SK-N-SH treated with all-trans-retinoic acid at 6 μM for 48 hours (cell line): ENCODE results near the gene DRC1.

Experiments
- ATAC-seq: fragments of 200-7000 bp; cut with Tn5 transposase; 3 replicates; pipeline ENCODE4 v1.9.1; 2020; ENCODE audit warnings: mild to moderate bottlenecking, moderate library complexity
- ARNTL ChIP-seq: fragments of 450-650 bp; formaldehyde crosslinking; IDR thresholded peaks from 2 replicates; pipeline ENCODE4 v1.5.0; 2020; ENCODE audit warnings: low read depth, mild to moderate bottlenecking, moderate library complexity, borderline replicate concordance
- BACH2 ChIP-seq: fragments of 250-450 bp; sonication (Bioruptor Pico); IDR thresholded peaks from 2 replicates; pipeline ENCODE4 v1.9.0; 2021; ENCODE audit warnings: mild to moderate bottlenecking, borderline replicate concordance
- CREB5 ChIP-seq: fragments of 250-450 bp; sonication (Bioruptor Pico); IDR thresholded peaks from 2 replicates; pipeline ENCODE4 v1.5.1; 2020; ENCODE audit warnings: low read depth, mild to moderate bottlenecking, moderate library complexity
- CSDC2 ChIP-seq: fragments of 250-450 bp; sonication (Bioruptor Pico); IDR thresholded peaks from 2 replicates; pipeline ENCODE4 v1.5.0; 2020; ENCODE audit warnings: mild to moderate bottlenecking, moderate library complexity
- CSRNP3 ChIP-seq: fragments of 250-450 bp; sonication (Bioruptor Pico); IDR thresholded peaks from 2 replicates; pipeline ENCODE4 v1.5.1; 2021; ENCODE audit warnings: mild to moderate bottlenecking, moderate library complexity
- ESRRG ChIP-seq: fragments of 250-450 bp; sonication (Bioruptor Pico); IDR thresholded peaks from 2 replicates; pipeline ENCODE4 v1.6.1; 2021; ENCODE audit warnings: mild to moderate bottlenecking
- GLIS3 ChIP-seq: fragments of 250-450 bp; sonication (Bioruptor Pico); IDR thresholded peaks from 2 replicates; pipeline ENCODE4 v1.5.0; 2020; ENCODE audit warnings: mild to moderate bottlenecking, moderate library complexity
- ISL1 ChIP-seq: fragments of 250-450 bp; sonication (Bioruptor Pico); IDR thresholded peaks from 2 replicates; pipeline ENCODE4 v2.1.2; 2022; ENCODE audit warnings: mild to moderate bottlenecking, moderate library complexity
- OSR1 ChIP-seq: fragments of 250-450 bp; sonication (Bioruptor Pico); IDR thresholded peaks from 2 replicates; pipeline ENCODE4 v1.8.0; 2022; ENCODE audit warnings: moderate library complexity, mild to moderate bottlenecking, inconsistent platforms
- PATZ1 ChIP-seq: fragments of 250-450 bp; sonication (Bioruptor Pico); IDR thresholded peaks from 2 replicates; pipeline ENCODE4 v1.8.0; 2020; ENCODE audit warnings: mild to moderate bottlenecking, moderate library complexity, borderline replicate concordance
- POU6F1 ChIP-seq: fragments of 250-450 bp; sonication (Bioruptor Pico); IDR thresholded peaks from 2 replicates; pipeline ENCODE4 v1.8.0; 2021; ENCODE audit warnings: low read depth, mild to moderate bottlenecking, moderate library complexity, borderline replicate concordance
- PPARA ChIP-seq: fragments of 250-450 bp; sonication (Bioruptor Pico); IDR thresholded peaks from 2 replicates; pipeline ENCODE4 v1.5.0; 2020; ENCODE audit warnings: mild to moderate bottlenecking, borderline replicate concordance
- RARB ChIP-seq: fragments of 250-450 bp; sonication (Bioruptor Pico); IDR thresholded peaks from 2 replicates; pipeline ENCODE4 v1.8.0; 2021; ENCODE audit warnings: mild to moderate bottlenecking, moderate library complexity
- SNAI2 ChIP-seq: fragments of 250-450 bp; sonication (Bioruptor Pico); IDR thresholded peaks from 2 replicates; pipeline ENCODE4 v1.5.0; 2020; ENCODE audit warnings: mild to moderate bottlenecking, moderate library complexity
- TCF4 ChIP-seq: fragments of 250-450 bp; sonication (Bioruptor Pico); IDR thresholded peaks from 2 replicates; pipeline ENCODE4 v1.8.0; 2021; ENCODE audit warnings: mild to moderate bottlenecking, moderate library complexity, borderline replicate concordance
- TOX ChIP-seq: fragments of 250-450 bp; sonication (Bioruptor Pico); IDR thresholded peaks from 2 replicates; pipeline ENCODE4 v1.8.0; 2021; ENCODE audit warnings: mild to moderate bottlenecking, moderate library complexity, borderline replicate concordance
- TSHZ2 ChIP-seq: fragments of 250-450 bp; sonication (Bioruptor Pico); IDR thresholded peaks from 2 replicates; pipeline ENCODE4 v1.5.0; 2020; ENCODE audit warnings: mild to moderate bottlenecking, moderate library complexity
- ZC3H10 ChIP-seq: fragments of 250-450 bp; sonication (Bioruptor Pico); IDR thresholded peaks from 2 replicates; pipeline ENCODE4 v1.5.1; 2021; ENCODE audit warnings: mild to moderate bottlenecking, moderate library complexity
- ZFP3 ChIP-seq: fragments of 250-450 bp; sonication (Bioruptor Pico); IDR thresholded peaks from 2 replicates; pipeline ENCODE4 v1.5.0; 2020; ENCODE audit warnings: mild to moderate bottlenecking, moderate library complexity
- ZFP30 ChIP-seq: fragments of 450-650 bp; formaldehyde crosslinking; IDR thresholded peaks from 2 replicates; pipeline ENCODE4 v1.5.0; 2022; ENCODE audit warnings: mild to moderate bottlenecking, moderate library complexity
- ZNF565 ChIP-seq: fragments of 450-650 bp; formaldehyde crosslinking; conservative IDR thresholded peaks from 2 replicates; pipeline ENCODE4 v1.5.0; 2020; ENCODE audit warnings: low read depth, mild to moderate bottlenecking, moderate library complexity
- ZNF70 ChIP-seq: fragments of 450-650 bp; formaldehyde crosslinking; IDR thresholded peaks from 2 replicates; pipeline ENCODE4 v1.5.0; 2020; ENCODE audit warnings: mild to moderate bottlenecking, moderate library complexity
- ZNF8 ChIP-seq: fragments of 450-650 bp; formaldehyde crosslinking; IDR thresholded peaks from 2 replicates; pipeline ENCODE4 v1.5.0; 2020; ENCODE audit warnings: mild to moderate bottlenecking, moderate library complexity

The DRC1 gene

GRCh38 chr2:26422947-26423629 lies 21.4 kb downstream of the DRC1 start (continued):
- TF ChIP-seq TCF4 (CRISPR knock-in tag) (no peak), BACH2 (no peak), ZNF8 (CRISPR knock-in tag) (no peak)

- no peak for ATAC-seq
- TF ChIP-seq ESRRG (CRISPR knock-in tag) (no peak), TSHZ2 (CRISPR knock-in tag) (no peak), ZFP3 (CRISPR knock-in tag) (no peak), ZNF8 (CRISPR knock-in tag) (no peak), CSDC2 (no peak), ZFP30 (CRISPR knock-in tag) (no peak), PATZ1 (CRISPR knock-in tag) (no peak), TCF4 (CRISPR knock-in tag) (no peak), ZNF70 (CRISPR knock-in tag) (no peak), CREB5 (CRISPR knock-in tag) (no peak), SNAI2 (CRISPR knock-in tag) (no peak), ZC3H10 (no peak), ZNF565 (CRISPR knock-in tag) (no peak), CSRNP3 (CRISPR knock-in tag) (no peak), OSR1 (no peak), GLIS3 (no peak), TOX (CRISPR knock-in tag) (no peak), ISL1 (CRISPR knock-in tag) (no peak), ARNTL (CRISPR knock-in tag) (no peak)
- TF ChIP-seq, all 23 proteins: peak for 0
These were observed 22.0 kb downstream of the DRC1 start for GRCh38 chr2:26423750-26424149.

- no peak for TF ChIP-seq CREB5 (CRISPR knock-in tag)
- no peak for TF ChIP-seq GLIS3
- no peak for TF ChIP-seq ZC3H10
- TF ChIP-seq RARB (CRISPR knock-in tag): no peak
- TF ChIP-seq ESRRG (CRISPR knock-in tag): no peak
- no peak for ATAC-seq
These were observed 22.5 kb downstream of the DRC1 start for GRCh38 chr2:26424221-26424620.

GRCh38 chr2:26428846-26429245 lies 27.1 kb downstream of the DRC1 start:
- ATAC-seq: no peak
- TF ChIP-seq GLIS3: no peak
- TF ChIP-seq ESRRG (CRISPR knock-in tag): no peak
- TF ChIP-seq ZNF8 (CRISPR knock-in tag): no peak
- no peak for TF ChIP-seq PATZ1 (CRISPR knock-in tag)
- no peak for TF ChIP-seq OSR1
- TF ChIP-seq ZNF70 (CRISPR knock-in tag): no peak
- TF ChIP-seq POU6F1 (CRISPR knock-in tag): no peak
- no peak for TF ChIP-seq ZFP30 (CRISPR knock-in tag)
- no peak for TF ChIP-seq ARNTL (CRISPR knock-in tag)
- TF ChIP-seq TCF4 (CRISPR knock-in tag): no peak
- TF ChIP-seq PPARA: no peak
- no peak for TF ChIP-seq ZC3H10
- no peak for TF ChIP-seq ISL1 (CRISPR knock-in tag)
- no peak for TF ChIP-seq ZFP3 (CRISPR knock-in tag)
- TF ChIP-seq SNAI2 (CRISPR knock-in tag): no peak
